Left forelimb (tissue), 1 donor: ENCODE measurements around the gene CYB5B.
"Not testable (repeated sequence)": the region's sequence is repeated elsewhere in the genome, so short reads cannot be mapped to it uniquely, and the experiment has no call there.

Experiments used
- DNase-seq: peaks from one replicate; pipeline ENCODE4 v3.0.0-alpha.2; 2018; ENCODE audit warnings: low spot score

Gene CYB5B

DNA sequence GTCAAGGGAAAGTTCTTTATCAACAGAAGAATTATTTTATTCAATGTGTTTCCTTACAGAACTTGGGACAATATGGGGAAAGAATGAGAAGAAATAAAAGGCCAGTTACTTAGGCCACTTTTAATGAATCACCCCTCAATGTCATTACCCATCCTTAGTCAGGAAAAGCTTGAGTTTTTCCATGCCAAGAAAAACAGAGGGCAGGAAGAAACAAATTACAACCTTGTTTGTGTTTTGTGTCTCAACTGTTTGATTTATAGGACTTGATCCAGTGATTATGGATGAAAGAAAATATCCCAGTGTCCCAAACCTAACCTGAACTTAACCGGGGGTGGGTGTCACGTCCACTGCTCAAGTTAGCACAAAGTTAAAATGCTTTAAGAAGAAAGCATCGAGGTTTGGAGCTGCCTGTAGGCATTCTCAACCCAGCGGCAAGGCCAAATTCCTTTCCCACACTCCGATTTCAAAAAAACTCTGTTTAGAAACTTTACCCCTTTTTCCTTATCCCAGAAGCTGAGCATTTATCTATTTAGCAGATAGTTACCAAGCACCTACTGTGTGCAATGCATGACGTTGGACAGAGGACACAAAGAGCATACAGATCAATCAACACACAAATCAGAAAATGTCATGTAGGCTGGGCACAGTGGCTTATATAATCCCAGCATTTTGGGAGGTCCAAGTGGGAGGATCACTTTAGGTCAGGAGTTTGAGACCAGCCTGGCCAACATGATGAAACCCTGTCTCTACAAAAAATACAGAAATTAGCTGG lies 14.0 kb upstream of the CYB5B start:
- peak; percentile 33 for DNase-seq

DNA sequence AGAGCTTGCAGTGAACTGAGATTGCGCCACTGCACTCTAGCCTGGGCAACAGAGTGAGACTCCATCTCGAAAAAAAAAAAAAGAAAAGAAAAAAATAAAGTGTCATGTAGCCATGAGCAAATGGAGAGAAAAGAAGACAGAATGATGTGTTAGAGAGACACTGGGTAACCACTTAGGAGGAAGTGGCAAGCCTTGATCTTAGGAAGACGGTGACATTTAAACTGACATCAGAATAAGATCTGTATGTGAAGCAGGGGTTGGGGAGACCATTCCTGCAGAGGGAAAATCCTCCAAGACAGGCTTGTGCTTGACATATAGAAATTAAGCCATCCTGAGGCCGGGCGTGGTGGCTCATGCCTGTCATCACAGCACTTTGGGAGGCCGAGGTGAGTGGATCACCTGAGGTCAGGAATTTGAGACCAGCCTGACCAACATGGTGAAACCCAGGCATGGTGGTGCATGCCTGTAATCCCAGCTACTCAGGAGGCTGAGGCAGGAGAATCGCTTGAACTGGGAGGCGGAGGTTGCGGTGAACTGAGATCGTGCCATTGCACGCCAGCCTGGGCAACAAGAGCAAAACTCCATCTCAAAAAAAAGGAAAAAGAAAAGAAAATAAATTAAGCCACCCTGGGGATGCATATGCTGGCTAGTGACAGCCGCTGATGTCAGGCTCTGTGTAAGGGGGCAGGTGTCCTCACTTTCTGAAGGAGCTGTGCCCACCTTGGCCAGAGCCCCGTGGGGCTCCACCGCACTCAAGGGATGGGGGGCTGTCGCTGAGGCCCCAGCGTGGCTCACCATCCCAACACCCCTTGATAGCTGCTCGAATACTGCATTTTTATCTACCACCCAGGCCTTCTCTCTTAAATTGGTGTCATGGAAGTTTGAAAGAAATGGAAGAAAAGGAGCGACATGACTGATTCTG lies 13.1 kb upstream of the CYB5B start:
- DNase-seq: peak; percentile 14

GRCh38 chr16:69412287-69412686 lies 12.1 kb upstream of the CYB5B start:
- no peak for DNase-seq

DNA sequence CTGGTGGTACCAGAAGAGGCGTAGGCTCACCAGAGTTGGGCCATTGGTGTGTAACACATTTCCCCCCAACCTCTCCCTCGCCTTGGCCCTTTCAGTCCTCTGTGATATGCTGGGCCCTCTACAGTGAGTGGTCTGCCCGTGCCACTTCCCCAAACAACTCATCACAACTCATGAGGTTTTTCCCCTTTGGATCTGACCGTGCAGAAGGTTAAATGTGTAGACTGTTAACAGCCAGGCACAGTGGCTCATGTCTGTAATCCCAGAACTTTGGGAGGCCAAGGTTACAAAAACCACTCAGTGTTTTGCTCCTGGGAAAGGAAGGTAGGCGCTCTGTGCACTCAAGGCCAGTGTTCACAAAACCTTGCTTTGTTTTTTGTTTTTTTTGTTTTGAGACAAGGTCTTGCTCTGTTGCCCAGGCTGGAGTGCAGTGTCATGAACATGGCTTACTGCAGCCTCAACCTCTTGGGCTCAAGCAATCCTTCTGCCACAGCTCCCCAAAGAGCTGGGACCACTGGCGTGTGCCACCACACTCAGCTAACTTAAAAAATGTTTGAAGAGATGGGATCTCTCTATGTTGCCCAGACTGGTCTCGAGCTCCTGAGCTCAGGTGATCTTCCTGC lies 11.3 kb upstream of the CYB5B start:
- DNase-seq: no peak

- DNase-seq: no peak
These were observed 6.8 kb upstream of the CYB5B start for GRCh38 chr16:69417520-69418199.

DNA sequence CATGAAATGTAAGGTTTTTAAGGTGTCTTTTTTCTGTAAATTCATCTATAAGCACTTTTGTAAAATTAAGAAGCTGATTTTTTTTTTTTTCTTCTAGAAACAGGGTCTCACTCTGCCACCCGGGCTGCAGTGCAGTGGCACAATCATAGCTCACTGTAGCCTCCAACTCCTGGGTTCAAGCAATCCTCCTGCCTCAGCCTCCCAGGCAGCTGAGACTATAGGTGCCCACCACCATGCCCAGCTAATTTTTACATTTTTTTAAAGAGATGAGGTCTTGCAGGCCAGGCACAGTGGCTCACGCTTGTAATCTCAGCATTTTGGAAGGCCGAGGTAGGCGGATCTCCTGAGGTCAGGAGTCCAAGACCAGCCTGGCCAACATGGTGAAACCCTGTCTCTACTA lies 4.5 kb upstream of the CYB5B start:
- DNase-seq: no peak

- no peak for DNase-seq
These were observed 1.2 kb upstream of the CYB5B start for GRCh38 chr16:69423189-69423588.

DNA sequence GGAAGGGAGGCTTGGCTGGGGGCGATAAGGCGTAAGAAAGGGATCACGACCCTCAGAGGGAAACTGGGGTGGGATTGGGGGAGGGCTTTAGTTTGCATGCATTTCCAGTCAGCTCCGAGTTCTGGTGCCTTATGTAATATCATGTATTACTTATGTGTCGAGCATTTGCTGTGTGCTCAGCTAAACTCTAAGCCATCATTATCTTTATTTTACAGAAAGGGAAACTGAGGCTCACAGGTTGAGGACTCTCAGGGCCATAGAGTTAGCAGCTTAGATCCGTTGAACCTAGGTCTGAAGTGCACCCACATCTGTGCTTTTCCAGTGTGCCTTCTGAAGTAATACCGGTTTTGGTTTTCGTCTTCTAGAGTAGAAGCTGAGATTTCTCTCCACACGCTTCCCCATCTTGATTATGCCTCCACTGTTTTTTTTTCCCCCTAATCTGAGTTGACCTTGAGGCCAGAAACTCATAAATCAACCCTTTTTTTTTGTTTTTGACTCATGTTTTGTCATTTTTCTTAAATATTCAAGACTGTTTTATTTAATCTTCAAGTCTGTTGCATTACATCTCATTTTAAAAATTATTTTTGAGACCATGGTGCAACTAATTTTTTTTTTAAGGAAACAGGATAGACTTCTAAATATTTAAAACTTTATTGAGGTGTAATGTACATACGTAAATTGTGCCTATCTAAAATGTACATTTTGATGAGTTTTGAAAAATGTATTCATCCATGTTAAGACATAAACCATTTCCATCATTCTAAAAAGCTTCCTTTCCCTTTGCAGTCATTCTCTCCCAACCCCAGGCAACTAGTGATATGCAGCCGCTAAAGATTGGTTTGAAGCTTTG lies 741 bp downstream of the CYB5B start:
- DNase-seq: no peak

GRCh38 chr16:69428652-69429051 lies 4.2 kb downstream of the CYB5B start:
- DNase-seq: no peak

DNA sequence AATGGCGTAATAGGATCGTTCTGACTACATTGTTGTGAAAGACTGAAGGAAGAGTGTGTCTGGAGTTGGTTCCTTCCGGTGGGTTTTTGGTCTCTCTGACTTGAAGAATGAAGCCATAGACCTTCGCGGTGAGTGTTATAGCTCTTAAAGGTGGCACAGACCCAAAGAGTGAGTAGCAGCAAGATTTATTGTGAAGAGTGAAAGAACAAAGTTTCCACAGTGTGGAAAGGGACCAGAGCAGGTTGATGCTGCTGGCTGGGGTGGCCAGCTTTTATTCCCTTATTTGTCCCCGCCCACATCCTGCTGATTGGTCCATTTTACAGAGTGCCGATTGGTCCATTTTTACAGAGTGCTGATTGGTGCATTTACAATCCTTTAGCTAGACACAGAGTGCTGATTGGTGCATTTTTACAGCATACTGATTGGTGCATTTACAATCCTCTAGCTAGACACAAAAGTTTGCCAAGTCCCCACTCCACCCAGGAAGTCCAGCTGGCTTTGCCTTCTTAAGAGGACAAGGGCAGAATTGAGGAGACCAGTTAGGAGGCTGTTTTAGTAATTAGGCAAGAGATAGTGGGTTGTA lies 4.7 kb downstream of the CYB5B start:
- DNase-seq: not testable (repeated sequence)

DNA sequence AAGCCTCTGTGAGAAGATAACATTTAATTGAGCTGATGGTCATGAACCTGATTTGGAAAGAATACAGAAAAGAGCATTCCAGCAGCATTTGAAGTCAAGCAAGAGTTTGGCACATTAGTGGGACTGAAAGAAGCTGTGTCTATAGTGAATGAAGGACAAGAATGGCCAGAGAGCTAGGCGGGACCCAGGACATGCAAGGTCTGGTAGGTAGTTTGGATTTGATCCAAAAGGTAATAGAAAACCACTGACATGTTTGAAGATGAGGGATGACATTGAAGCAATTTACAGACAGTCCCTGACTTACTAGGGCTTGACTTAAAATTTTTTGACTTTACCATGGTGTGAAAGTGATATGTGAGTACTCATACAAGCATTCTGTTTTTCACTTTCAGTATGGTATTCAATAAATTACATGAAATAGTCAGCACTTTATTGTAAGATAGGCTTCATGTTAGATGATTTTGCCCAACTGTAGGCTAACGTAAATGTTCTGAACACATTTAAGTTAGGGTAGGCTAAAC lies 7.6 kb downstream of the CYB5B start:
- DNase-seq: no peak

DNA sequence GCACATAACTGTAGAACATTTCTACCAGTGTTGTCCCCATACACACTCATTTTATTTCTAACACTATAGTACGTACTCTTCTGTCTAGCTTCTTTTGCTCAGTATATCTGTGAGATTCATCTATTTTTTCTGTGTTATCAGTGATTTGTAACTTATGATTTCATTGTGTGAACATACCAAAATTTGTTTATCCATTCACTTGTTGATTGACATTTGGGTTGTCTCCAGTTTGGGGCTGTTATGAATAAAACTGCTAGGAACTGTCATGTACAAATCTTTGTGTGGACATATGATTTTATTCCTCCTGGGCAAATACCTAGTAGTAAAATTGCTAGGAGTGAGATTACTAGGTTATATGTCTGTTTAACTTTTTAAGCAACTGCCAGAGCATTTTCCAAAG lies 9.6 kb downstream of the CYB5B start:
- DNase-seq: no peak

GRCh38 chr16:69435977-69436820 lies 11.8 kb downstream of the CYB5B start:
- no peak for DNase-seq

- DNase-seq: no peak
These were observed 12.5 kb downstream of the CYB5B start for GRCh38 chr16:69436896-69437295.

GRCh38 chr16:69438465-69438864 lies 14.0 kb downstream of the CYB5B start:
- DNase-seq: no peak

DNA sequence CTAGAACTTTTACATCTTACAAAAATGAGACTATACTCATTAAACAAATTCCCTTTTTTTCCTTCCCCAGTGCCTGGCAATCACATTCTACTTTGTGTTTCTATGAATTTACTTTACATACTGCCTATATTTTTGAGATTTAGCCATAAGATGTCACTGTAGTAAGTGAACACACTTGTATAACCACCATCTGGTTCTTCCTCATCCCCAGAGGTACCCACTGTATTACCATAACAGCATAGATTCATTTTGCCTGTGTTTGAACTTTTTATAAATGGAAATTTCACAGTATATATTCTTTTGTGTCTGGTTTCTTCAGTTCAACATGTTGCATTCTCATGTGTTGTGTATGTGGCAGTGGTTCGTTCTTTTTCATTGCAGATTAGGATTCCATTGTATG lies 15.8 kb downstream of the CYB5B start:
- no peak for DNase-seq

DNA sequence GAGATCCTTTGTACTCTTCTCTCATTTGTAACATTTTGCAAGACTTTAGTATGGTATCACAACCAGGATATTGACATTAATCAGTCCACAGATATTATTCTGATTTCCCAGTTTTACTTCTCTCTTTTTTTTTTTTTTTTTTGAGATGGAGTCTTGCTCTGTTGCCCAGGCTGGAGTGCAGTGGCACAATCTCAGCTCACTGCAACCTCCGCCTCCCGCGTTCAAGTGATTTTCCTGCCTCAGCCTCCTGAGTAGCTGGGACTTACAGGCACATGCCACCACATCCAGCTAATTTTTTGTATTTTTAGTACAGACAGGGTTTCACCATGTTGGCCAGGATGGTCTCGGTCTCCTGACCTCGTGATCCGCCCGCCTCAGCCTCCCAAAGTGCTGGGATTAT lies 16.6 kb downstream of the CYB5B start:
- DNase-seq: not testable (repeated sequence)

GRCh38 chr16:69443927-69444631 lies 19.7 kb downstream of the CYB5B start:
- no peak for DNase-seq
